ENCODE results near the gene NIT1.

The NIT1 gene

DNA sequence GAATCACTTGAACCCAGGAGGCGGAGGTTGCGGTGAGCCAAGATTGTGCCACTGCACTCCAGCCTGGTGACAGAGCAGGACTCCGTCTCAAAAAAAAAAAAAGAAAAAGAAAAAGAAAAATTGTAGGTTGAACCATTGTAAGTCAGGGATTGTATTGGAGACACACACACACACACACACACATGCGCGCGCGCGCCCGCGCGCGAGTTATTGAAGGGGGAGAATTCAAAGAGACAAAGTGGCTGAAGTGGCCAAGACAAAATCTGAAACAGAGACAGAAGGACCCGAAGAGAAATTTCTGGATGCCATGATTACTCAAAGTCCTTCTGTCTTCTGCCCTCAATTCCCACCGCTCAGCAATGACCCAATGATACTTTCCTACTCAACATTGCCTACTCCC is 23.4 kb upstream of the NIT1 start:
- no peak overlapping the region for H2AFZ ChIP-seq (ENCODE audit: low read depth, low read length, severe bottlenecking)

DNA sequence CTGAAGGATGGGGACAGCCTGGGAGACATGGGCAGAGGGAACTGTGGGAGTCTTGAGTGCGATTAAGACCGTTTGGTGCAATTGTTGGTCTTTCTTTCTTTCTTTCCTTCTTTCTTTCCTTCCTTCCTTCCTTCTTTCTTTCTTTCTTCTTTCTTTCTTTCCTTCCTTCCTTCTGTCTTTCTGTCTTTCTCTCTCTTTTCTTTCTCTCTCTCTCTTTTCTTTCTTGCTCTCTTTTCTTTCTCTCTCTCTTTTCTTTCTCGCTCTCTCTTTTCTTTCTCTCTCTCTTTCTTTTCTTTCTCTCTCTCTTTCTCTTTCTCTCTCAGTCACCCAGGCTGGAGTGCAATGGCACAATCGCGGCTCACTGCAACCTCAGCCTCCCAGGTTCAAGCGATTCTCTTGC is 22.7 kb upstream of the NIT1 start:
- no peak overlapping the region for H3K27ac ChIP-seq (ENCODE audit: low read depth, low read length)
- no peaks in the 10 kb centered on the region for H3K9me3 ChIP-seq (ENCODE audit: insufficient read depth, low read length)
- no peaks in the 10 kb centered on the region for H4K20me1 ChIP-seq (ENCODE audit: low read depth, low read length)
- H3K4me2 ChIP-seq (ENCODE audit: low read depth, low read length, poor library complexity, severe bottlenecking): no peak overlapping the region
- H3K9me2 ChIP-seq (replicated peaks; ENCODE audit: insufficient read depth, low read length): no peaks in the 10 kb centered on the region
- H3K9ac ChIP-seq (ENCODE audit: low read length): no peak overlapping the region
- no peak overlapping the region for H3K4me3 ChIP-seq (ENCODE audit: insufficient read depth, low read length, poor library complexity, severe bottlenecking)
- no peak overlapping the region for H2AFZ ChIP-seq (ENCODE audit: low read depth, low read length, severe bottlenecking)
- no peaks in the 10 kb centered on the region for H3K36me3 ChIP-seq (ENCODE audit: low read length)
- TF ChIP-seq, protein P1, sequence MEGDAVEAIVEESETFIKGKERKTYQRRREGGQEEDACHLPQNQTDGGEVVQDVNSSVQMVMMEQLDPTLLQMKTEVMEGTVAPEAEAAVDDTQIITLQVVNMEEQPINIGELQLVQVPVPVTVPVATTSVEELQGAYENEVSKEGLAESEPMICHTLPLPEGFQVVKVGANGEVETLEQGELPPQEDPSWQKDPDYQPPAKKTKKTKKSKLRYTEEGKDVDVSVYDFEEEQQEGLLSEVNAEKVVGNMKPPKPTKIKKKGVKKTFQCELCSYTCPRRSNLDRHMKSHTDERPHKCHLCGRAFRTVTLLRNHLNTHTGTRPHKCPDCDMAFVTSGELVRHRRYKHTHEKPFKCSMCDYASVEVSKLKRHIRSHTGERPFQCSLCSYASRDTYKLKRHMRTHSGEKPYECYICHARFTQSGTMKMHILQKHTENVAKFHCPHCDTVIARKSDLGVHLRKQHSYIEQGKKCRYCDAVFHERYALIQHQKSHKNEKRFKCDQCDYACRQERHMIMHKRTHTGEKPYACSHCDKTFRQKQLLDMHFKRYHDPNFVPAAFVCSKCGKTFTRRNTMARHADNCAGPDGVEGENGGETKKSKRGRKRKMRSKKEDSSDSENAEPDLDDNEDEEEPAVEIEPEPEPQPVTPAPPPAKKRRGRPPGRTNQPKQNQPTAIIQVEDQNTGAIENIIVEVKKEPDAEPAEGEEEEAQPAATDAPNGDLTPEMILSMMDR (IDR thresholded peaks at IDR 0.05; ENCODE audit: insufficient read depth, low read length, poor library complexity, severe bottlenecking): no peak
- no peak for TF ChIP-seq EZH2phosphoT487 (conservative IDR thresholded peaks at IDR 0.05; ENCODE audit: low read length)
- H3F3A ChIP-seq (ENCODE audit: insufficient read depth): no peaks in the 10 kb centered on the region
- no peaks in the 10 kb centered on the region for H3K79me2 ChIP-seq (ENCODE audit: insufficient read depth, low read length)
- no peaks in the 10 kb centered on the region for H3K27me3 ChIP-seq (ENCODE audit: low read length)

More for the DNA sequence above, 23.4 kb upstream of the NIT1 start:
- Histone ChIP-seq H3K4me3 (ENCODE audit: insufficient read depth, low read length, poor library complexity, severe bottlenecking) (no peak overlapping the region), H3K27me3 (ENCODE audit: low read length) (no peaks in the 10 kb centered on the region), H4K20me1 (ENCODE audit: low read depth, low read length) (no peaks in the 10 kb centered on the region), H3K79me2 (ENCODE audit: insufficient read depth, low read length) (no peaks in the 10 kb centered on the region), H3K9me3 (ENCODE audit: insufficient read depth, low read length) (no peaks in the 10 kb centered on the region), H3K27ac (ENCODE audit: low read depth, low read length) (no peak overlapping the region), H3K9me2 (replicated peaks; ENCODE audit: insufficient read depth, low read length) (no peaks in the 10 kb centered on the region), H3K36me3 (ENCODE audit: low read length) (no peaks in the 10 kb centered on the region), H3K4me2 (ENCODE audit: low read depth, low read length, poor library complexity, severe bottlenecking) (no peak overlapping the region), H3F3A (ENCODE audit: insufficient read depth) (no peaks in the 10 kb centered on the region), H3K9ac (ENCODE audit: low read length) (no peak overlapping the region)
- TF ChIP-seq, protein P1 (IDR thresholded peaks at IDR 0.05; ENCODE audit: insufficient read depth, low read length, poor library complexity, severe bottlenecking): no peak
- TF ChIP-seq EZH2phosphoT487 (conservative IDR thresholded peaks at IDR 0.05; ENCODE audit: low read length): no peak

DNA sequence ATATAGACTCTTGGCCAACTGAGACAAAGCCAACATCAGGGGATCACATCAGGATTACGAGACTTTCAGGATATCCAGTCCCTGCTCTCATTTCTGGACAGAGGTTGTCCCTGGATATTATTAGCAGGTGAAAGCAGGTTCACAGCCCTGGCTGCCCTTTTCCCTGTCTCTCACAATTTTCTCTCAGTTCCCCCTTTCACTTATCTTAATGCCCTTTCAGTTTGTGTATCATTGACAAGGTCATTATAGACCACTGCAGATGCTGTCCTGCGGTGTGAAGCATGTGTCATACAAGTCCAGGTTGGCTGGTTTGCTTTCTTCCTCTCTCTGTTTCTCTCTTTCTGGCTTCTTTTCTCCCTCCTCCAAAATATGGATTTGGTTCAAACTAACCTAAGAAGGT is 21.9 kb upstream of the NIT1 start:
- no peaks in the 10 kb centered on the region for H3K9me3 ChIP-seq (ENCODE audit: insufficient read depth, low read length)
- TF ChIP-seq EZH2phosphoT487 (conservative IDR thresholded peaks at IDR 0.05; ENCODE audit: low read length): no peak
- TF ChIP-seq, protein P1 (IDR thresholded peaks at IDR 0.05; ENCODE audit: insufficient read depth, low read length, poor library complexity, severe bottlenecking): no peak

More for the DNA sequence above, 21.9 kb upstream of the NIT1 start:
- Histone ChIP-seq H3K36me3 (ENCODE audit: low read length) (0 out of 2 replicates have a peak, but pooled peaks cover 3% of the 10 kb centered on the region), H3K9ac (ENCODE audit: low read length) (no peak overlapping the region), H3F3A (ENCODE audit: insufficient read depth) (no peaks in the 10 kb centered on the region), H3K27me3 (ENCODE audit: low read length) (no peaks in the 10 kb centered on the region), H2AFZ (ENCODE audit: low read depth, low read length, severe bottlenecking) (no peak overlapping the region), H3K27ac (ENCODE audit: low read depth, low read length) (no peak overlapping the region), H4K20me1 (ENCODE audit: low read depth, low read length) (no peaks in the 10 kb centered on the region), H3K79me2 (ENCODE audit: insufficient read depth, low read length) (no peaks in the 10 kb centered on the region), H3K4me2 (ENCODE audit: low read depth, low read length, poor library complexity, severe bottlenecking) (no peak overlapping the region), H3K9me2 (replicated peaks; ENCODE audit: insufficient read depth, low read length) (no peaks in the 10 kb centered on the region), H3K4me3 (ENCODE audit: insufficient read depth, low read length, poor library complexity, severe bottlenecking) (no peak overlapping the region)
